Measurements from ENCODE around the gene BRD1.

- no peak for TF ChIP-seq EP300 (conservative IDR thresholded peaks at IDR 0.05; ENCODE audit: poor library complexity, severe bottlenecking)
- TF ChIP-seq TAF1 (IDR thresholded peaks at IDR 0.05; ENCODE audit: low read depth): no peak
- no peak for TF ChIP-seq MXI1 (conservative IDR thresholded peaks at IDR 0.05; ENCODE audit: poor library complexity, severe bottlenecking)
- no peak for TF ChIP-seq RAD21 (conservative IDR thresholded peaks at IDR 0.05)
- no peak for TF ChIP-seq CTCF (IDR thresholded peaks at IDR 0.05; ENCODE audit: poor library complexity, severe bottlenecking)
Measured at GRCh38 chr22:49792107-49792506, 35.6 kb downstream of the BRD1 start.

Measured in neural cell (in vitro differentiated cells).